Pancreas (tissue), 10 donors: ENCODE results near the gene OTOG. TPM values are rescaled to one million over a fixed set of nuclear protein-coding genes. Genes with fewer than 3 reads are reported as not detected.

Experiments
- ATAC-seq, 4 donors: fragments of 200-7000 bp; cut with Tn5 transposase; one replicate each; pipeline versions ENCODE4 v1.8.0 to v1.9.1; 2020; ENCODE audit warnings: mild to moderate bottlenecking in 4 of 4, moderate library complexity in 4 of 4
- DNase-seq, 6 donors: peaks; one replicate each; pipeline ENCODE4 v3.0.0-alpha.2; 2020
- FAIRE-seq: peaks from 2 replicates; lab custom pipeline; 2012; peaks lifted over from hg19 to GRCh38; lab: Jason Lieb, UNC
- H3K27ac ChIP-seq, 4 donors: fragments of 200-600 bp; sonication (generic); 1 replicate in 3 of 4; 2 replicates in 1 of 4; pipeline versions ENCODE4 v1.5.0 to v1.8.0; 2020
- H3K27me3 ChIP-seq, 4 donors: fragments of 200-600 bp; one replicate each; pipeline ENCODE4 v1.8.0; 2021
- H3K36me3 ChIP-seq, 3 donors: fragments of 200-600 bp; sonication (generic) in 1 of 3; one replicate each; pipeline versions ENCODE4 v1.5.0 to v1.8.0; 2020 to 2021
- H3K4me1 ChIP-seq, 3 donors: fragments of 200-600 bp; one replicate each; pipeline ENCODE4 v1.8.0; 2021
- H3K4me3 ChIP-seq, 4 donors: fragments of 200-600 bp; sonication (generic) in 2 of 4; one replicate each; pipeline versions ENCODE4 v1.5.0 to v1.8.0; 2020 to 2021
- H3K9me3 ChIP-seq, 4 donors: fragments of 200-600 bp; one replicate each; pipeline ENCODE4 v1.8.0; 2021
- CTCF ChIP-seq, 4 donors: fragments of 200-600 bp; sonication (generic) in 3 of 4; IDR thresholded peaks; one replicate each; pipeline versions ENCODE4 v1.5.0 to v1.8.0; 2021; ENCODE audit warnings: antibody characterized with exemption in 4 of 4
- WGBS, 2 donors: extraction: QIAGEN DNeasy Blood & Tissue Kit; methylation state at CpG; one replicate each; pipeline ENCODE4 v1.1.7; 2013; 5-methylcytosine and 5-hydroxymethylcytosine counted together
- intact Hi-C, 3 donors: fragments of 100-400 bp; cut with DNase I; formaldehyde crosslinking; loops; one replicate each; pipeline versions ENCODE4 v1.11.1 to v1.14.2; 2022
- polyA plus RNA-seq, 2 donors: library from polyadenylated mRNA; stranded (reverse); fragments of 200-250 nt; gene quantifications; one replicate each; pipeline ENCODE4 v1.2.3, GENCODE V29; 2013
- total RNA-seq, 6 donors: library from RNA; stranded (reverse); fragmentation: NEBNext Ultra II Directional in 4 of 6; extraction: Animal tissue kit (Norgen Biotek cat#: 25700) in 4 of 6; gene quantifications; one replicate each; pipeline versions ENCODE4 v1.2.1 to v1.2.4, GENCODE V29; 2021 to 2023
- donor health status: healthy with polysubstance abuse.
- donor health status: DM: no; HTN: no; CAD: no; lungs with moderate emphysema.
- donor health status: DM: no; HTN: no; CAD: no.
- donor health status: control.
- donor health status: control.
- donor health status: Bipolar disorder and iron deficiency.
- donor health status: DM: yes; HTN: yes; CAD: no.
- donor health status: DM: no; HTN: no; CAD: no.
- donor health status: DM: no; HTN: no; CAD: no.
- donor health status: DM: yes; HTN: yes; CAD: no.

Gene OTOG
- total and polyA plus RNA-seq, 8 donors = not detected

DNA sequence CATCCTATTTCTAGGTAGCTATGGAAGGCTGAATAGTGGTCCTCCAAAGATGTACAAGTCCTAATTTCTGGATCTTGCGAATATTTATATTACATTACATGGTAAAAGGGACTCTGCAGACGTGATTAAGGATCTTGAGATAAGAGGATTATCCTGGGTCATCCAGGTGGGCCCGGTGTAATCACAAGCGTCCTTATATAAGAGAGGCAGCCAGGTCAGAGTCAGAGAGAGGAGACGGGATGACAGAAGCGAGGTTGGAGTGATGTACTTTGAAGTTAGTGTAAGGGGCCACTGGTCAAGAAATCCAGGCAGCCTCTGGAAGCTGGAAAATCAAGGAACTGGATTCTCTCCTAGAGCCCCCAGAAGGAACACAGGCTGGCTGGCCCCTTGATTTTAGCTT, 102.2 kb downstream of the OTOG start:
- no peak for DNase-seq
- FAIRE-seq = no peak
- H3K4me3 ChIP-seq = no peak overlapping the region
- H3K36me3 ChIP-seq = no peaks in the 10 kb centered on the region
- H3K27me3 ChIP-seq = no peaks in the 10 kb centered on the region
- H3K4me1 ChIP-seq = no peaks in the 10 kb centered on the region
- no peak overlapping the region for H3K27ac ChIP-seq
- no peak for ATAC-seq
- WGBS, 2 donors = 49 to 58% methylated on average over 6 of the region's 6 CpGs
- intact Hi-C loops = no loop called here
- H3K9me3 ChIP-seq = no peaks in the 10 kb centered on the region
- no peak for TF ChIP-seq CTCF (IDR thresholded peaks at IDR 0.05)

DNA sequence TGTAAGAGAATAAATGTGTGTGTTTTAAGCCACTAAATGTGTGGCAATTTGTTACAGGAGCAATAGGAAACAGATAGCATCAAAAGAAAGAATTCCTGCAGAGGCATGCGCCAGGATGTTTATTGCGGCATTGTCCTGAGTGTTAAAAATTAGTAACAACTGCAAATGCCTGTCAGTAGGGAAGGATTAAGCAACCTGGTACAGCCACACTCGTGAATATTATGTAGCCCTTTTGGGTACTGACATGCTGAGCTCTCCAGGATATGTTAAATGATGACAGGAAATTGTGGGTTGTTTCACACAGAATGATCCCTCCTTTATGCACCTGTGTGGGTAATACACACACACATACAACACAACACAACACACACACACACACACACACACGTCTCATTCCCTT, 102.6 kb downstream of the OTOG start:
- Histone ChIP-seq H3K36me3 (no peaks in the 10 kb centered on the region), H3K27me3 (no peaks in the 10 kb centered on the region), H3K27ac (no peak overlapping the region), H3K4me3 (no peak overlapping the region), H3K9me3 (no peaks in the 10 kb centered on the region), H3K4me1 (no peaks in the 10 kb centered on the region)
- intact Hi-C loops = no loop called here
- 47 to 56% methylated on average over 4 of the region's 4 CpGs for WGBS, 2 donors
- DNase-seq (no peak), FAIRE-seq (no peak), ATAC-seq (no peak)
- TF ChIP-seq CTCF (IDR thresholded peaks at IDR 0.05) = no peak

- 14 to 17% methylated on average over 12 of the region's 12 CpGs for WGBS, 2 donors
- no peak for FAIRE-seq
- ATAC-seq = no peak
Measured at GRCh38 chr11:17650127-17650911, 103.3 kb downstream of the OTOG start.

DNA sequence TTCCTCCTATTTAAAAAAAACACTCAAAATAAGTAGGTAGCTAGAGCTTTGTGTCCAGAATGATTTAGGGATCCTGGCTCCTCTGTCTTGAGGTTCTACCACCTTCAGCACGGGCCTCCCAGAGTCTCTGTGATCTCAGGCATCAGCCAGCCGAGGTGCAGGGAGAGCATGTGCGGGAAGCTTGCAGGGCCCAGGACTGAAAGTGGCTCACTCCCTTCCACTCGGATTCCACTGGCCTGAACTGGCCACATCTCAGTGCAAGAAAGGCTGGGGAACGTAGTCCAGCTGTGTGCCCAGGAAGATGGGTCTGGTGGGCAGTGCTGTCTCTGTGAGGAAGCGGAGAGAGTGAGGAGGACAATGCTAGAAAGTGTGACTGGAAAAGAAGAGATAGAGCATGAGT, 104.0 kb downstream of the OTOG start:
- 56 to 57% methylated on average over 6 of the region's 6 CpGs for WGBS, 2 donors

More at GRCh38 chr11:17650127-17650911, 103.3 kb downstream of the OTOG start:
- DNase-seq = no peak
- Histone ChIP-seq H3K36me3 (no peaks in the 10 kb centered on the region), H3K4me3 (no peak overlapping the region), H3K27ac (no peak overlapping the region), H3K27me3 (no peaks in the 10 kb centered on the region), H3K4me1 (no peaks in the 10 kb centered on the region), H3K9me3 (no peaks in the 10 kb centered on the region)
- no peak for TF ChIP-seq CTCF (IDR thresholded peaks at IDR 0.05)
- intact Hi-C loops = no loop called here

More for the DNA sequence above, 104.0 kb downstream of the OTOG start:
- FAIRE-seq = no peak
- ATAC-seq = no peak
- Histone ChIP-seq H3K9me3 (no peaks in the 10 kb centered on the region), H3K4me3 (no peak overlapping the region), H3K4me1 (no peaks in the 10 kb centered on the region), H3K27ac (no peak overlapping the region), H3K36me3 (no peaks in the 10 kb centered on the region), H3K27me3 (no peaks in the 10 kb centered on the region)
- intact Hi-C loops = no loop called here
- DNase-seq = no peak
- no peak for TF ChIP-seq CTCF (IDR thresholded peaks at IDR 0.05)
